ENCODE measurements around the gene PPFIA1. TPM values are rescaled to one million over a fixed set of nuclear protein-coding genes. Genes with fewer than 3 reads are reported as not detected.

The PPFIA1 gene
- total and polyA plus RNA-seq, 2 of the 13 experiments (the other 11 are each of a cell fraction or from before 2014, with no cell fraction given): 29.9 to 45.2 TPM

GRCh38 chr11:70338594-70338993 is 68.1 kb downstream of the PPFIA1 start:
- in situ Hi-C loops (cut with HindIII; ENCODE audit: extremely low pct_ligation_motif_present, low pct_unique_long_range_greater_than_20kb) (no loop called here), intact Hi-C loops (cut with micrococcal nuclease; ENCODE audit: unreplicated experiment) (no loop called here)
- Histone ChIP-seq H3K9me3 (ENCODE audit: low read length) (no peaks in the 10 kb centered on the region), H3K4me3 (replicated peaks in 1 of 3; ENCODE audit: insufficient read depth in 1 of 3, low read depth in 2 of 3, low read length in 3 of 3) (no peak overlapping the region), H3K4me1 (ENCODE audit: insufficient read depth, low read length) (no peaks in the 10 kb centered on the region), H3K27me3 (ENCODE audit: control insufficient read depth in 1 of 2, insufficient read depth in 2 of 2, low read length in 2 of 2) (no peaks in the 10 kb centered on the region), H3K9ac (ENCODE audit: insufficient read depth, low read depth, low read length) (no peak overlapping the region), H2AFZ (ENCODE audit: low read length) (no peak overlapping the region), H4K20me1 (ENCODE audit: insufficient read depth, low read length) (no peaks in the 10 kb centered on the region), H3K79me2 (ENCODE audit: insufficient read depth, low read length) (no peaks in the 10 kb centered on the region), H3K27ac (ENCODE audit: extremely low read length, insufficient read depth, low read length) (no peak overlapping the region), H3K36me3 (replicated peaks in 1 of 2; ENCODE audit: control insufficient read depth in 1 of 2, insufficient read depth in 2 of 2, low read length in 2 of 2) (peaks cover 30 to 71% of the 10 kb centered on the region in 2 experiments), H3K4me2 (ENCODE audit: low read depth, low read length) (no peak overlapping the region)
- ChIA-PET CTCF (ENCODE audit: low intra/inter-chr PET ratio, low total read pairs) (no interaction called here), POLR2A (no interaction called here)
- ATAC-seq (no peak), DNase-seq (ENCODE audit: low spot score) (no peak), FAIRE-seq (no peak)
- TF ChIP-seq ZNF747 (CRISPR knock-in tag; IDR thresholded peaks at IDR 0.05; ENCODE audit: borderline replicate concordance): no peak
- TF ChIP-seq SAFB2 (CRISPR knock-in tag; IDR thresholded peaks at IDR 0.05; ENCODE audit: borderline replicate concordance, low read depth): no peak
- no peak for TF ChIP-seq RXRA (CRISPR knock-in tag; IDR thresholded peaks at IDR 0.05)
- TF ChIP-seq SNAI1 (CRISPR knock-in tag; IDR thresholded peaks at IDR 0.05; ENCODE audit: borderline replicate concordance): no peak
- no peak for TF ChIP-seq ZNF577 (CRISPR knock-in tag; IDR thresholded peaks at IDR 0.05; ENCODE audit: borderline replicate concordance, low read depth)
- TF ChIP-seq ZNF180 (CRISPR knock-in tag; IDR thresholded peaks at IDR 0.05; ENCODE audit: borderline replicate concordance, low read depth): no peak
- no peak for TF ChIP-seq ZNF670 (CRISPR knock-in tag; IDR thresholded peaks at IDR 0.05; ENCODE audit: borderline replicate concordance)
- TF ChIP-seq KDM6A (CRISPR knock-in tag; IDR thresholded peaks at IDR 0.05; ENCODE audit: low read depth): no peak
- TF ChIP-seq TOE1 (CRISPR knock-in tag; IDR thresholded peaks at IDR 0.05): no peak
- no peak for TF ChIP-seq ZFP90 (CRISPR knock-in tag; IDR thresholded peaks at IDR 0.05; ENCODE audit: borderline replicate concordance)
- TF ChIP-seq CERS6 (CRISPR knock-in tag; IDR thresholded peaks at IDR 0.05): no peak
- TF ChIP-seq THAP9 (CRISPR knock-in tag; IDR thresholded peaks at IDR 0.05; ENCODE audit: borderline replicate concordance): no peak
- TF ChIP-seq ATRX (CRISPR knock-in tag; IDR thresholded peaks at IDR 0.05; ENCODE audit: borderline replicate concordance): no peak
- no peak for TF ChIP-seq ZNF572 (CRISPR knock-in tag; IDR thresholded peaks at IDR 0.05)
- no peak for TF ChIP-seq JUND (CRISPR knock-in tag; IDR thresholded peaks at IDR 0.05)
- TF ChIP-seq ZBTB42 (CRISPR knock-in tag; IDR thresholded peaks at IDR 0.05): no peak
- no peak for TF ChIP-seq HOXD1 (CRISPR knock-in tag; IDR thresholded peaks at IDR 0.05)
- TF ChIP-seq ZNF225 (CRISPR knock-in tag; IDR thresholded peaks at IDR 0.05): no peak
- WGBS (ENCODE audit: low lambda C conversion rate): 97% methylated on average over 4 of the region's 4 CpGs
- BruUV-seq (replicated peaks): no TSS peak

Measured in HepG2 (cell line).